Measurements from ENCODE around the gene SLC5A11. TPM values are rescaled to one million over a fixed set of nuclear protein-coding genes. Genes with fewer than 3 reads are reported as not detected.

The SLC5A11 gene
- total RNA-seq, 1 experiment from 2014 or later = 0.22 TPM

DNA sequence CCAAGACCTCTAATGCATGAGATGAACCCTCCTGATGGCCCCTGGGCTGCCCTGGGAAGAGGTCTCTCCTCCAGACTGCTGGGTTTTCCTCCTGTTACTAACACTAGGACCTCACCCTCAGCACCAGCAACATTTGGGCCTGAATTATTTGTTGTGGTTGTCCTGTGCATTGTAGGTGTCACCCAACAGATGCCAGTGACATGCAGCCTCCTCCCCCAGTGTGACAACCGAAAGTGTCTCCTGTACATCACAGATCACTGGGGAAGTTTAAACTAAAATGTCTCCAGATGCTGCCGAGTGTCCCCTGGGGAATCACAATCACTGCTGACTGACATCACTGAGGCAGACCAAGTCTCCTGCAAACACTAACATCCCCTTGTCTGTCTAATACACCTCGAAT lies 74.8 kb downstream of the SLC5A11 start:
- no peak for DNase-seq
- Mint-ChIP-seq H3K4me1 (peaks cover 5 to 11% of the 10 kb centered on the region in 2 experiments; a peak in 3 of 4 replicates), H3K27me3 (ENCODE audit: low read depth) (no peaks in the 10 kb centered on the region; the same call in 1 of the 2 replicates), H3K9me3 (no peaks in the 10 kb centered on the region), H3K27ac (peak overlapping the region in 1 of 3 experiments; percentile 37; a peak in 2 of 7 replicates), H3K36me3 (ENCODE audit: insufficient read depth in 1 of 3, low read depth in 3 of 3) (peaks cover 21 to 54% (median 26%) of the 10 kb centered on the region in 3 experiments; a peak in 6 of 7 replicates), H3K4me3 (no peak overlapping the region)
- no peaks in the 10 kb centered on the region for H3K79me2 ChIP-seq (ENCODE audit: insufficient read depth, low read length)
- no CpG with 5 or more reads among the region's 3 CpGs for WGBS (ENCODE audit: extremely low coverage, insufficient read length, low lambda C conversion rate)
- no peak overlapping the region for H3K18ac ChIP-seq (ENCODE audit: insufficient read length, low read depth, low read length)
- no peak overlapping the region for H4K5ac ChIP-seq (ENCODE audit: insufficient read length, low read depth, low read length)
- no peak overlapping the region for H2BK5ac ChIP-seq (ENCODE audit: insufficient read length, low read length)
- H3K14ac ChIP-seq (ENCODE audit: insufficient read depth, low read length) = no peak overlapping the region
- H4K91ac ChIP-seq (ENCODE audit: insufficient read length, low read depth, low read length) = no peak overlapping the region
- no peak overlapping the region for H4K8ac ChIP-seq (replicated peaks; ENCODE audit: insufficient read length, low read depth, low read length)
- H2BK12ac ChIP-seq (ENCODE audit: insufficient read length, low read depth, low read length) = no peak overlapping the region
- TF ChIP-seq, protein P1, sequence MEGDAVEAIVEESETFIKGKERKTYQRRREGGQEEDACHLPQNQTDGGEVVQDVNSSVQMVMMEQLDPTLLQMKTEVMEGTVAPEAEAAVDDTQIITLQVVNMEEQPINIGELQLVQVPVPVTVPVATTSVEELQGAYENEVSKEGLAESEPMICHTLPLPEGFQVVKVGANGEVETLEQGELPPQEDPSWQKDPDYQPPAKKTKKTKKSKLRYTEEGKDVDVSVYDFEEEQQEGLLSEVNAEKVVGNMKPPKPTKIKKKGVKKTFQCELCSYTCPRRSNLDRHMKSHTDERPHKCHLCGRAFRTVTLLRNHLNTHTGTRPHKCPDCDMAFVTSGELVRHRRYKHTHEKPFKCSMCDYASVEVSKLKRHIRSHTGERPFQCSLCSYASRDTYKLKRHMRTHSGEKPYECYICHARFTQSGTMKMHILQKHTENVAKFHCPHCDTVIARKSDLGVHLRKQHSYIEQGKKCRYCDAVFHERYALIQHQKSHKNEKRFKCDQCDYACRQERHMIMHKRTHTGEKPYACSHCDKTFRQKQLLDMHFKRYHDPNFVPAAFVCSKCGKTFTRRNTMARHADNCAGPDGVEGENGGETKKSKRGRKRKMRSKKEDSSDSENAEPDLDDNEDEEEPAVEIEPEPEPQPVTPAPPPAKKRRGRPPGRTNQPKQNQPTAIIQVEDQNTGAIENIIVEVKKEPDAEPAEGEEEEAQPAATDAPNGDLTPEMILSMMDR (conservative IDR thresholded peaks at IDR 0.05) = no peak
- H2AFZ ChIP-seq (ENCODE audit: low read length) = no peak overlapping the region
- H2BK20ac ChIP-seq (ENCODE audit: low read depth, low read length, poor library complexity, severe bottlenecking) = no peak overlapping the region
- H3K4me2 ChIP-seq (ENCODE audit: insufficient read depth, insufficient read length, low read length) = no peak overlapping the region
- H3K9me3 ChIP-seq (ENCODE audit: control insufficient read depth, low read depth, low read length) = no peaks in the 10 kb centered on the region
- no peaks in the 10 kb centered on the region for H3K79me1 ChIP-seq (ENCODE audit: insufficient read depth, low read depth, low read length, poor library complexity, severe bottlenecking)
- no peak overlapping the region for H2BK15ac ChIP-seq (ENCODE audit: low read depth, low read length)
- no peak overlapping the region for H2BK120ac ChIP-seq (ENCODE audit: low read depth, low read length, poor library complexity, severe bottlenecking)
- H3K9ac ChIP-seq (ENCODE audit: extremely low read depth, insufficient read length, low read length) = no peak overlapping the region
- H3K23ac ChIP-seq (ENCODE audit: insufficient read length, low read depth, low read length) = no peak overlapping the region
- H3K27ac ChIP-seq (ENCODE audit: insufficient read length, low read depth, low read length) = no peak overlapping the region
- no peak overlapping the region for H3K4ac ChIP-seq (ENCODE audit: low read depth, low read length)
- no peak overlapping the region for H3T11ph ChIP-seq (ENCODE audit: low read length)
- H2AK5ac ChIP-seq (ENCODE audit: insufficient read length, low read length) = no peak overlapping the region
- no peaks in the 10 kb centered on the region for H3K23me2 ChIP-seq (ENCODE audit: insufficient read length, low read depth, low read length, poor library complexity, severe bottlenecking)
- no peaks in the 10 kb centered on the region for H3K4me1 ChIP-seq (ENCODE audit: insufficient read depth, low read length)
- no peak overlapping the region for H3K56ac ChIP-seq (ENCODE audit: insufficient read length, low read depth, low read length)
- no peaks in the 10 kb centered on the region for H3K27me3 ChIP-seq (ENCODE audit: insufficient read depth, low read length)
- H4K20me1 ChIP-seq (ENCODE audit: control insufficient read depth, insufficient read depth, insufficient read length) = no peaks in the 10 kb centered on the region

Data from H9 (cell line).